AG04449 (cell line): Measurements from ENCODE around the gene RBM19.

Experiments used
- CTCF ChIA-PET: fragments of 350-600 bp; formaldehyde crosslinking; extraction: SDS; loops from one replicate; lab custom pipeline; 2021; ENCODE audit warnings: antibody characterized with exemption; lab: Yijun Ruan, JAX
- POLR2A ChIA-PET: fragments of 400-600, 350-600 bp; formaldehyde crosslinking; extraction: SDS; loops from one replicate; lab custom pipeline; 2020; ENCODE audit warnings: antibody characterized with exemption, inconsistent platforms; lab: Yijun Ruan, JAX
- DNase-seq: peaks from one replicate; pipeline ENCODE4 v3.0.0-alpha.2; 2010; ENCODE audit warnings: low read depth, low spot score
- H3K4me3 ChIP-seq: 2 replicates; pipeline ENCODE4 v1.5.1; 2011; ENCODE audit warnings: low read depth, mild to moderate bottlenecking, control low read depth, low read length
- CTCF ChIP-seq: IDR thresholded peaks from one replicate; pipeline ENCODE4 v1.5.1; 2011; ENCODE audit warnings: mild to moderate bottlenecking, moderate library complexity, low read length, control low read depth, inconsistent platforms; ENCODE audit not compliant: insufficient read depth; ENCODE audit errors: missing control alignments

Gene RBM19

GRCh38 chr12:113961921-113962710, 4.0 kb downstream of the RBM19 start:
- CTCF ChIA-PET, result interaction anchor here (1.3 to 1.5 kb wide), 2 partner anchors 8 to 18 kb away, joined by 3 to 4 read pairs; no protein-coding TSS in a partner anchor
- no peak for DNase-seq
- no peak for TF ChIP-seq CTCF
- H3K4me3 ChIP-seq, result no peak overlapping the region
- POLR2A ChIA-PET, result no interaction called here

GRCh38 chr12:113960030-113960429, 6.1 kb downstream of the RBM19 start:
- POLR2A ChIA-PET, result no interaction called here

GRCh38 chr12:113959096-113959495, 7.0 kb downstream of the RBM19 start:
- CTCF ChIA-PET, result interaction anchor here (0.6 to 2.0 kb wide), 2 partner anchors 8 to 1945 kb away, joined by 3 to 9 read pairs; no protein-coding TSS in a partner anchor
- DNase-seq, result no peak
- POLR2A ChIA-PET, result no interaction called here

More at GRCh38 chr12:113960030-113960429, 6.1 kb downstream of the RBM19 start:
- no peak for TF ChIP-seq CTCF
- no peak for DNase-seq
- no peak overlapping the region for H3K4me3 ChIP-seq
- CTCF ChIA-PET, result no interaction called here

GRCh38 chr12:113958108-113958507, 8.0 kb downstream of the RBM19 start:
- ChIA-PET CTCF (interaction anchor here (2.0 kb wide), 1 partner anchor 9 kb away, joined by 9 read pairs; no protein-coding TSS in a partner anchor), POLR2A (no interaction called here)
- TF ChIP-seq CTCF, result no peak
- H3K4me3 ChIP-seq, result no peak overlapping the region
- DNase-seq, result no peak

More at GRCh38 chr12:113959096-113959495, 7.0 kb downstream of the RBM19 start:
- no peak overlapping the region for H3K4me3 ChIP-seq
- no peak for TF ChIP-seq CTCF

- ChIA-PET CTCF (interaction anchor here (2.0 kb wide), 1 partner anchor 9 kb away, joined by 9 read pairs; no protein-coding TSS in a partner anchor), POLR2A (no interaction called here)
- no peak for TF ChIP-seq CTCF
- no peak for DNase-seq
- no peak overlapping the region for H3K4me3 ChIP-seq
Observed at GRCh38 chr12:113957627-113958026, 8.5 kb downstream of the RBM19 start.
